CD4-positive, alpha-beta T cell (primary cell): ENCODE measurements around the gene TWF2. TPM values are rescaled to one million over a fixed set of nuclear protein-coding genes. Genes with fewer than 3 reads are reported as not detected.
A peak's percentile ranks its signal among the peaks of the same experiment; 100 is the strongest.

Source experiments
- ATAC-seq: fragments of 200-7000 bp; cut with Tn5 transposase; one replicate; pipeline ENCODE4 v1.10.0; 2022; ENCODE audit warnings: mild to moderate bottlenecking; ENCODE audit not compliant: poor library complexity
- CTCF ChIA-PET: fragments of 350-600 bp; sonication (Branson Sonifier 250); formaldehyde crosslinking; loops from one replicate; lab custom pipeline; 2021; ENCODE audit warnings: antibody characterized with exemption, inconsistent platforms; lab: Charles Lee
- POLR2A ChIA-PET: fragments of 350-600 bp; sonication (Branson Sonifier 250); formaldehyde crosslinking; loops from one replicate; lab custom pipeline; 2021; ENCODE audit warnings: antibody characterized with exemption, inconsistent platforms; lab: Charles Lee
- DNase-seq, 14 experiments: peaks; one replicate each; pipeline ENCODE4 v3.0.0-alpha.2; 2013 to 2020; ENCODE audit warnings: mixed read lengths in 2 of 14
- H3K27ac ChIP-seq, 2 donors: one replicate each; pipeline versions ENCODE4 v1.5.1 to v1.7.0; 2013; ENCODE audit warnings: low read length in 2 of 2, low read depth in 1 of 2, mild to moderate bottlenecking in 1 of 2
- H3K27me3 ChIP-seq, 2 experiments: 1 replicate in 1 of 2; 2 replicates in 1 of 2; pipeline versions ENCODE4 v1.6.1 to v1.7.0; 2013; ENCODE audit warnings: low read length in 2 of 2, control low read depth in 1 of 2, mild to moderate bottlenecking in 1 of 2, moderate library complexity in 1 of 2; ENCODE audit not compliant: insufficient read depth in 2 of 2, control insufficient read depth in 1 of 2
- H3K36me3 ChIP-seq: one replicate; pipeline ENCODE4 v1.6.1; 2013; ENCODE audit warnings: low read length, control low read depth; ENCODE audit not compliant: insufficient read depth
- H3K4me1 ChIP-seq: one replicate; pipeline ENCODE4 v1.6.1; 2013; ENCODE audit warnings: low read length, control low read depth; ENCODE audit not compliant: insufficient read depth
- H3K4me3 ChIP-seq: one replicate; pipeline ENCODE4 v1.5.1; 2013; ENCODE audit warnings: mild to moderate bottlenecking, low read length, moderate library complexity
- H3K9me3 ChIP-seq, 2 experiments: 1 replicate in 1 of 2; 2 replicates in 1 of 2; pipeline versions ENCODE4 v1.6.1 to v1.7.0; 2013; ENCODE audit warnings: low read length in 2 of 2, mild to moderate bottlenecking in 2 of 2, control low read depth in 1 of 2, moderate library complexity in 1 of 2; ENCODE audit not compliant: control insufficient read depth in 1 of 2, insufficient read depth in 1 of 2
- H3K27ac Mint-ChIP-seq: one replicate; pipeline ENCODE4 v1.8.0; 2020; ENCODE audit warnings: mixed read lengths
- H3K27me3 Mint-ChIP-seq: one replicate; pipeline ENCODE4 v1.8.0; 2021; ENCODE audit warnings: mixed read lengths
- H3K36me3 Mint-ChIP-seq: one replicate; pipeline ENCODE4 v1.8.0; 2021; ENCODE audit warnings: low read depth, mixed read lengths
- H3K4me1 Mint-ChIP-seq: one replicate; pipeline ENCODE4 v1.8.0; 2021; ENCODE audit warnings: low read depth, mixed read lengths
- H3K4me3 Mint-ChIP-seq: one replicate; pipeline ENCODE4 v1.8.0; 2020; ENCODE audit warnings: mild to moderate bottlenecking, mixed read lengths
- H3K9me3 Mint-ChIP-seq: one replicate; pipeline ENCODE4 v1.8.0; 2020; ENCODE audit warnings: mixed read lengths
- intact Hi-C, 2 experiments: fragments of 100-400 bp; cut with DNase I in 1 of 2; cut with micrococcal nuclease in 1 of 2; formaldehyde crosslinking; loops; one replicate each; pipeline versions ENCODE4 v1.15.1 to v1.9.0; 2023 to 2025; cut with DNase I, micrococcal nuclease
- total RNA-seq, 174 experiments: library from RNA in 2 of 174; stranded (reverse) in 2 of 174; gene quantifications; one replicate each; pipeline ENCODE4 v1.2.3 and lab custom pipeline; 2021 to 2026
- TF ChIP-seq, protein P1 (sequence below): fragments of 200-600 bp; IDR thresholded peaks from one replicate; pipeline ENCODE4 v1.8.0; 2022; ENCODE audit warnings: antibody characterized with exemption, mild to moderate bottlenecking

Gene TWF2
- total RNA-seq, 2 experiments from 2014 or later: 17.4 to 21.7 TPM

DNA sequence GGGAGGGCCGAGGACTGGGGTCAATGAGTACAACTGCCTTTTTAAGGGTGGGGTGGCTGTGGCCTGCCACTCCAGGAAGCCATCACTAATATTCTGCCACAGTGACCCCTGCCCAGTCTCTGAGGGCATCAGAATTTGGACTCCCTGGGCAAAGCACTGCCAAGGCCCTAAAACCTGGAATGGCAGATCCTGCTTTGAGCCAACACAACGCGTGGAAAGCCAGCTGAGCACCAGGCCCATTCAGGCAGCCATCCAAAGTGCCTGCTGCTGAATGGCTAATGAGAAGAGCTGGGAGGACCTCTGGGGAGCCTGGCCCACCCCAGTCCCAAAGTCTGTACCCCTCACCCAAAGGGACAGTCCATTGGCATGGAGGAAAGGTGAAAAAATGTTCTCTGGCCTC lies 5.0 kb downstream of the TWF2 start:
- peak overlapping the region; percentile 63 for H3K27ac Mint-ChIP-seq

DNA sequence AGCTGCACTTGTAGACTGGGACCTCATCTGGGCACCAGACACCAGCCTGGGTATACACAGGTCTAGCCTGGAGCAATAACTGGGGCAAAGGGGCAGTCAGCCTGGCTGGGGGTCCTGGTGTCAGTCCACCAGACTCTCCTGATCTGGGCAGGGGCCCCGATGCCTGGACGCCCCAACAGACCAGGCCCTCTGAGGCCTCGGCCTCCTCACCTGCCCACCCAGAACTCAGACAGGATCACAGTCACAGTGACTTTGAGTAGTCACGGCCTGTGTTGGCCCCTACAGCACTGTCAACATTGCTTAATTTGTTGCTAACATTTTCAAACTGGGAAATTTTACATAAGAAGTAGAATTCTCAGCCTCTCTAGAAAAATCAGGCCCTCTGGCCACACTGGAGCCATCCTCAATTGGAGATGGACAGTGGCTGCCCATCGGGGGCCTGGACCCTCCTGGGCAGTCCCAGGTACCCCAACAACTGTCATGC lies 5.8 kb downstream of the TWF2 start:
- DNase-seq (no peak), ATAC-seq (no peak)
- peak overlapping the region; percentile 38 for H3K4me3 Mint-ChIP-seq
- peak overlapping the region in 1 of 2 donors; percentile 16 for H3K27ac ChIP-seq
- no peaks in the 10 kb centered on the region for H3K27me3 ChIP-seq
- H3K9me3 Mint-ChIP-seq: no peaks in the 10 kb centered on the region
- H3K27me3 Mint-ChIP-seq: no peaks in the 10 kb centered on the region
- TF ChIP-seq, protein P1, sequence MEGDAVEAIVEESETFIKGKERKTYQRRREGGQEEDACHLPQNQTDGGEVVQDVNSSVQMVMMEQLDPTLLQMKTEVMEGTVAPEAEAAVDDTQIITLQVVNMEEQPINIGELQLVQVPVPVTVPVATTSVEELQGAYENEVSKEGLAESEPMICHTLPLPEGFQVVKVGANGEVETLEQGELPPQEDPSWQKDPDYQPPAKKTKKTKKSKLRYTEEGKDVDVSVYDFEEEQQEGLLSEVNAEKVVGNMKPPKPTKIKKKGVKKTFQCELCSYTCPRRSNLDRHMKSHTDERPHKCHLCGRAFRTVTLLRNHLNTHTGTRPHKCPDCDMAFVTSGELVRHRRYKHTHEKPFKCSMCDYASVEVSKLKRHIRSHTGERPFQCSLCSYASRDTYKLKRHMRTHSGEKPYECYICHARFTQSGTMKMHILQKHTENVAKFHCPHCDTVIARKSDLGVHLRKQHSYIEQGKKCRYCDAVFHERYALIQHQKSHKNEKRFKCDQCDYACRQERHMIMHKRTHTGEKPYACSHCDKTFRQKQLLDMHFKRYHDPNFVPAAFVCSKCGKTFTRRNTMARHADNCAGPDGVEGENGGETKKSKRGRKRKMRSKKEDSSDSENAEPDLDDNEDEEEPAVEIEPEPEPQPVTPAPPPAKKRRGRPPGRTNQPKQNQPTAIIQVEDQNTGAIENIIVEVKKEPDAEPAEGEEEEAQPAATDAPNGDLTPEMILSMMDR: no peak
- no peak overlapping the region for H3K4me3 ChIP-seq
- peaks cover 69% of the 10 kb centered on the region for H3K36me3 ChIP-seq
- H3K9me3 ChIP-seq: no peaks in the 10 kb centered on the region
- intact Hi-C loops: loop anchor here in 1 of 2 experiments (1.0 kb wide), 1 partner anchor 106 kb away; no protein-coding TSS in a partner anchor
- H3K27ac Mint-ChIP-seq: peak overlapping the region; percentile 63
- peaks cover 76% of the 10 kb centered on the region for H3K36me3 Mint-ChIP-seq
- H3K4me1 ChIP-seq: peaks cover 76% of the 10 kb centered on the region
- ChIA-PET POLR2A (interaction anchor here (1.7 to 3.6 kb wide), 3 partner anchors 20 to 106 kb away, joined by 6 to 19 read pairs (median 9); partner anchors contain the start of gene WDR82), CTCF (interaction anchor here (1.1 to 4.9 kb wide), 8 partner anchors 10 to 106 kb away, joined by 3 to 62 read pairs (median 12); partner anchors contain the start of gene WDR82)
- peaks cover 63% of the 10 kb centered on the region for H3K4me1 Mint-ChIP-seq

More for the DNA sequence above, 5.0 kb downstream of the TWF2 start:
- Mint-ChIP-seq H3K36me3 (peaks cover 75% of the 10 kb centered on the region), H3K27me3 (no peaks in the 10 kb centered on the region), H3K9me3 (no peaks in the 10 kb centered on the region), H3K4me1 (peaks cover 68% of the 10 kb centered on the region), H3K4me3 (no peak overlapping the region)
- TF ChIP-seq, protein P1: no peak
- no peak overlapping the region for H3K27ac ChIP-seq
- intact Hi-C loops: loop anchor here in 1 of 2 experiments (1.0 kb wide), 1 partner anchor 105 kb away; no protein-coding TSS in a partner anchor
- no peak overlapping the region for H3K4me3 ChIP-seq
- H3K36me3 ChIP-seq: peaks cover 61% of the 10 kb centered on the region
- no peak for DNase-seq
- ChIA-PET CTCF (interaction anchor here (0.8 to 4.9 kb wide), 3 partner anchors 38 to 178 kb away, joined by 3 to 62 read pairs (median 7); partner anchors contain the start of gene WDR82), POLR2A (interaction anchor here (3.6 to 17.5 kb wide), 4 partner anchors 11 to 44 kb away, joined by 19 to 293 read pairs (median 104); partner anchors contain the start of genes PPM1M, TLR9 and WDR82)
- H3K27me3 ChIP-seq: no peaks in the 10 kb centered on the region
- no peak for ATAC-seq
- no peaks in the 10 kb centered on the region for H3K9me3 ChIP-seq
- H3K4me1 ChIP-seq: peaks cover 81% of the 10 kb centered on the region

DNA sequence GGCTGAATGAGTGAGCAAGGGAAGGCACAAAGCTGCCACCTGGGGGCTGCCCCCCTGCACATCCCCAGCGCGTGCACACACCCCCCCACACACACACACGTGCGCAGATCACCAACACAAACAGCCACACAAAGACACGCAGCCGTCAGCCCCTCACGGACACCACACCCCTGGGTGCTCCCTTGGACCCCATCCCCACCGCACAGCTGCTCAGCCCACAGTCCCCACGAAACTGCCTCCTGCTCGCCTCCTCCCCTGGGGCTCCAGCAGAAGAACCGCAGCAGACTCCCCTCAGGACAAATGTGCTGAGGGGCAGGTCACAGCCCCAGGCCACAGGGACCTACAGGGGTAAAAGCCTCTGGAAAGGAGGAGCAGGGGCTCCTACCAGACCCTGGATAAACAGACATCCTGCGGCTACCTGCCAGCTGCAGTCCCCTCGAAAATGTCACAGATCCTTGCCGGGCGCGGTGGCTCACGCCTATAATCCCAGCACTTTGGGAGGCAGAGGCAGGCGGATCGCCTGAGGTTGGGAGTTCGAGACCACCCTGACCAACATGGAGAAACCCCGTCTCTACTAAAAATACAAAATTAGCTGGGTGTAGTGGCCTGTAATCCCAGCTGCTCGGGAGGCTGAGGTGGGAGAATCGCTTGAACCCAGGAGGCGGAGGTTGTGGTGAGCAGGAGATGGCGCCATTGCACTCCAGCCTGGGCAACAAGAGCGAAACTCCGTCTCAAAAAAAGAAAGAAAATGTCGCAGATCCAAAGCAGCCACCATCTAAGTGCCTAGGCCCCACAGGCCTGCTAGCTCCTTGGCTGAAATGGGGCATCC lies 6.5 kb downstream of the TWF2 start:
- peaks cover 75% of the 10 kb centered on the region for H3K36me3 ChIP-seq
- H3K27me3 ChIP-seq: no peaks in the 10 kb centered on the region
- Mint-ChIP-seq H3K4me1 (peaks cover 56% of the 10 kb centered on the region), H3K4me3 (peak overlapping the region; percentile 15), H3K27me3 (no peaks in the 10 kb centered on the region), H3K9me3 (no peaks in the 10 kb centered on the region), H3K27ac (peak overlapping the region; percentile 63), H3K36me3 (peaks cover 81% of the 10 kb centered on the region)
- peaks cover 74% of the 10 kb centered on the region for H3K4me1 ChIP-seq
- peak in 7 of 14 experiments; percentile 27 to 72 (median 48) for DNase-seq
- peak; percentile 43 for ATAC-seq
- TF ChIP-seq, protein P1: peak; percentile 36
- ChIA-PET POLR2A (interaction anchor here (1.5 to 3.6 kb wide), 7 partner anchors 10 to 107 kb away, joined by 3 to 19 read pairs (median 7); partner anchors contain the start of gene WDR82), CTCF (interaction anchor here (0.8 to 4.9 kb wide), 11 partner anchors 8 to 106 kb away, joined by 3 to 62 read pairs (median 8); partner anchors contain the start of gene WDR82)
- peak overlapping the region in 1 of 2 donors; percentile 16 for H3K27ac ChIP-seq
- no peaks in the 10 kb centered on the region for H3K9me3 ChIP-seq
- no peak overlapping the region for H3K4me3 ChIP-seq
- intact Hi-C loops: loop anchor here in 1 of 2 experiments (1.0 kb wide), 1 partner anchor 107 kb away; no protein-coding TSS in a partner anchor
